Raji (cell line): ENCODE data around the gene NAT14.

Experiments
- POLR2A ChIP-seq: IDR thresholded peaks from 2 replicates; pipeline ENCODE4 v1.6.1; 2011; ENCODE audit warnings: low read depth, low read length, control low read depth; ENCODE audit not compliant: insufficient read depth

Gene NAT14

GRCh38 chr19:55449469-55449868, 35.5 kb upstream of the NAT14 start:
- no peak for TF ChIP-seq POLR2A

- TF ChIP-seq POLR2A, result no peak
Measured at GRCh38 chr19:55451163-55451964, 33.6 kb upstream of the NAT14 start.

GRCh38 chr19:55451965-55452748, 32.8 kb upstream of the NAT14 start:
- no peak for TF ChIP-seq POLR2A

GRCh38 chr19:55452749-55453346, 32.1 kb upstream of the NAT14 start:
- TF ChIP-seq POLR2A, result no peak

- TF ChIP-seq POLR2A, result no peak
Measured at GRCh38 chr19:55453511-55454260, 31.3 kb upstream of the NAT14 start.

- no peak for TF ChIP-seq POLR2A
Measured at GRCh38 chr19:55454787-55455243, 30.2 kb upstream of the NAT14 start.

GRCh38 chr19:55455576-55456235, 29.3 kb upstream of the NAT14 start:
- no peak for TF ChIP-seq POLR2A

- no peak for TF ChIP-seq POLR2A
Measured at GRCh38 chr19:55456347-55456746, 28.6 kb upstream of the NAT14 start.

- no peak for TF ChIP-seq POLR2A
Measured at GRCh38 chr19:55457683-55458457, 27.1 kb upstream of the NAT14 start.

GRCh38 chr19:55459551-55459949, 25.4 kb upstream of the NAT14 start:
- no peak for TF ChIP-seq POLR2A

GRCh38 chr19:55459950-55460657, 24.9 kb upstream of the NAT14 start:
- no peak for TF ChIP-seq POLR2A

GRCh38 chr19:55460670-55461258, 24.2 kb upstream of the NAT14 start:
- TF ChIP-seq POLR2A, result no peak; the same call in 1 of the 2 replicates
